GM19025 (cell line): ENCODE data around the gene MAML3.

Source experiments
- ATAC-seq: cut with Tn5 transposase; IDR thresholded peaks from one replicate; pipeline ENCODE4 v1.9.1; 2021; ENCODE audit warnings: mild to moderate bottlenecking, low read depth, moderate library complexity; ENCODE audit not compliant: unreplicated experiment

The MAML3 gene

GRCh38 chr4:140018931-140019618, 134.9 kb downstream of the MAML3 start:
- ATAC-seq, result no peak

- ATAC-seq, result no peak
Measured at GRCh38 chr4:140014284-140014683, 139.7 kb downstream of the MAML3 start.

GRCh38 chr4:140012688-140013486, 141.1 kb downstream of the MAML3 start:
- ATAC-seq, result no peak

GRCh38 chr4:140005699-140006098, 148.3 kb downstream of the MAML3 start:
- ATAC-seq, result no peak

GRCh38 chr4:140004922-140005627, 148.9 kb downstream of the MAML3 start:
- ATAC-seq, result no peak

GRCh38 chr4:140004549-140004895, 149.5 kb downstream of the MAML3 start:
- no peak for ATAC-seq

GRCh38 chr4:140003876-140004548, 150.0 kb downstream of the MAML3 start:
- ATAC-seq, result no peak

GRCh38 chr4:140000232-140000631, 153.8 kb downstream of the MAML3 start:
- no peak for ATAC-seq

- ATAC-seq, result no peak
Measured at GRCh38 chr4:139988863-139989765, 164.9 kb downstream of the MAML3 start.

- no peak for ATAC-seq
Measured at GRCh38 chr4:139987502-139987850, 166.5 kb downstream of the MAML3 start.

DNA sequence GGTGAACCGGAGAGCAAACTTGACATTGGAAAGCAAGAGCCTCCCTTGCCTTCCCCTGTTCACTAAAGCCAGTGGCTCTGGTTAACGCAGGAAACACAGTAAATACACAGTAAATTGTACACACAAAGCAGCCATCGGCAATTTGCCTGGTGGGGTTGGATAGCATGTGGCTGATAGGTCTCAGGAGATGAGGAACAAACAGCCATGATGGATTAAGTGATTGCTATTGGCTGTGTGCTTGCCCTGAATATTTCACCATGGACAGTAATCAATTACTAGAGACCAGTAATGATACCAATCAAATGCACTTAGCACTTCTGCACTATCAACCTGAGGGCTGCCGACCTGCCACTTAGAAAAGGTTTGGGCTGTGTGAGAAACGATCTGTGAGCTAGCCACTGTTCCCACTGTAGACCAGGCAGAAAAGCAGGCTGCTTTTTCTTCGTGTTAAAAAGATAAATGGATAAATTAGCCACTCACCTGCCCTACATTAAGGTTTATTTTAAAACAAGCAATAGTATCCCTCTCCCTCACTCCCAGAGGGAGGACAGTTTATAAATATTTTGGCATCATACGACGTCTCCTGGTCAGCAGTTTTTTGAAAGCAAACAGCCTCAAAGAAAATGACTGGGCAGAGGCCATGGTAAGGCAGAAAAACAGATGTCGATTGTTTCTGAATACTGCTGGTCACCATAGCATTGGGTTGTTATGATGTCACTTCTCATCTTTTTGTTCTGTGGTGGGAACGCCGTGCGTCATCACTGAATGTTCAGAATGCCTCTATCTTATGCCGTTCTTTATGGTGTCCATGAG, 167.1 kb downstream of the MAML3 start:
- ATAC-seq, result no peak

DNA sequence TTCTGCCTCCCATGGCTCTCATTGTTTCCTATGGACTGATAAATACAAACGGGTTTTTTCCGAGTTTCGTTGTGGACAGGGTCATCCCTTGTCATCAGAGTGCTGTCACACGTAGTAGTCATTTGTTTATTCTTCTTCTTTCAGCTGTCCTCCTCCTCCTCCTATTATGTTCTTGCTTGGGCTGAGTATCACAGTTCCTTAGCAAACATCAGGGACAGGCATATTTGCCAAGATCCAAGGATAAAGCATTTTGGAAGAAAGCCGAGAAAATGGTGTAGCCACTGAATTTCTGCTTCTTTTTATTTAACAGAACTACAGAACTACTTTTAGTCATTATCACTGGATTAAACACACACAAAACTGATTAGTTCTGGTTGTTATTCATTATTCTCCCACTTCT, 167.9 kb downstream of the MAML3 start:
- no peak for ATAC-seq

DNA sequence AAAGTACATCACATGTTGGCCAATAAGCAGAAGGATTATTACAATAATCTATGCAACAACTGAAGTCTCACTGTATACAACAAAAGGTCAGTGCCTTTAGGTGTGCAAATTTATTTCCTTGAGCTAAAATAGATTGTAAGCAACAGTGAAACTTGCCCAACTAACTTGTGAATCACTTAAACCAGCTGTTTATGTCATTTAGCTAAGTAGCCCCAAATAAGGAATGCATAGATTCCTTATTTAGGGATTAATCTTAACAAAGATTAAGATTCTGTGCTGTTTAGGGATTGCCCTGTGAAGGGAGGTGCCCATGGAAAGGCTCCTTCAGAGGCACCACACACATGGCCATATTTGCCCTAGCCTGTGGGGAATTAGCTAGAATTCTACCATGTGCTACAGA, 168.6 kb downstream of the MAML3 start:
- ATAC-seq, result no peak

GRCh38 chr4:139984471-139984870, 169.5 kb downstream of the MAML3 start:
- no peak for ATAC-seq

- peak; percentile 79 for ATAC-seq
Measured at GRCh38 chr4:139978692-139979091, 175.3 kb downstream of the MAML3 start.

DNA sequence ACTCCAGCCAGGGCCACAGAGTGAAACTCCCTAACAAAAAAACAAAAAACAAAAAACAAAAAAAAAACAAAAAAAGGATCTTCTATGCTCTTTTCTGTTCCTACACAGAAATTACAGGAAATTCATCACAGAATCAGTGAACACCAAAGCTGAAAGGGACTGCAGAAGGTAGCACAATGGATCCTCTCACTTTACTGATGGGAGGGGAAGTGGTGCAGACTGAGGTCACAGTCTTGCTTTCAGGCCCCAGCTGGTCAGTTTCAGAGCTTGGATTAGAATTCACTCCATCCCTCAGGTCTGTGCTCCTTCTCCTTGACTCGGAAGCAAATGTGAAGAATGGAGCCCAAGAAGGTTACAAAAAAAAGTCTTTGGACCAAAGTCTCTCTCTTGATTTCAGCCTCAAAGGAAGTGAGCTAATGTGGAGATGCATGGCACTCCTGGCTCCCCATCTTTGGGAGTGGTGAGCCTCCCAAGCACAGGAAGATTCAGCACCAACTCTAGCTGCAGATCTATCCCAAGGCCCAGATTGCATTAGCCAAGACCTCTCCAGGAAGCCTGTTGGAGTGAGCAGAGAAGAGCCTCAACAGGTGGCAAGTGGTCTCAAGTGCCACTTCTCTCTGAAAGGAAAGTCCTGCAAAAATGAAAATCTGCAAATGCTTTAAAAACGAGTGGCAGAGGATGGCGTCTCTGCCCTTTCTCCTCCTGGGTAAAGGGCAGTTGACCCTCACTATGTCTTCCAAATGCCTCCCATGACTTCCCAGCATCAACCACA, 176.0 kb downstream of the MAML3 start:
- no peak for ATAC-seq

DNA sequence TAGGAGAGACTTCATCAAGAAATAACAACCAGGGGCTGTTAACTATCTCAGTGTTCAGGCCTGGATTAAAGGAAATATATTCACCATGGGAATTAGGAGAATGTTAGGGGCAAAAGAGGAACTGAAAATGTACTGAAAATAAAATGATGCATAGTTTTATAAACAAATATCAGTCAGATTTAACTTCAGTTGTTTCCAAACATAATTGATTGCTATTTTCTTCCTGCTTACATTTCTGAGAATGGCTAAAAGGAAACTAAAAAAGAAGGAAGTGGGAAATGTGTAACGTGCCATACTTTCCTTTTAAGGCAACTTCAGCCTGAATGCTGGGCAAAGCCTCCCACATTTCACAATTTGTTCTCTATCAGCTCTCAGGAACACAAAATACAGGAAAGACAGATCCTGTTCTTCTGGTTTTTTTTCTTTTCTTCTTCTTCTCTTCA, 178.1 kb downstream of the MAML3 start:
- no peak for ATAC-seq

DNA sequence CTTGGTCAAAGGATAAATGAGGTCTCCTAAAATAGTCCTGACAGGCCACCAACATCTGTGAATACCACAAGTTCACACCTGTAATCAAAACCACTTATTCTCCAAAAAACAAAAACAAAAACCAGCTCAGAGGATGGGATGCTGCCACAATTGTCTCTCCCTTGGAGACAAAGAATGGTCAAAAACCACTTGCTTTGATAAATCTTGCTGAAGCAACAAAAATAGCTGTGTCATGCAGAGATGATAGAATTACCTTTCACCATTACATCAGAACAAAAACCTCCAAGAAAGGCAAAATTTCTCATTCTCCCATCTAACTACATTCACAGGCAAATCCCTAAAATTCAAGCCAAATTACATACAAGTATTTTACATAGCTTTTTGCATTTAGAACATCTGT, 180.4 kb downstream of the MAML3 start:
- no peak for ATAC-seq
